Measurements from ENCODE around the gene SLC25A52.

DNA sequence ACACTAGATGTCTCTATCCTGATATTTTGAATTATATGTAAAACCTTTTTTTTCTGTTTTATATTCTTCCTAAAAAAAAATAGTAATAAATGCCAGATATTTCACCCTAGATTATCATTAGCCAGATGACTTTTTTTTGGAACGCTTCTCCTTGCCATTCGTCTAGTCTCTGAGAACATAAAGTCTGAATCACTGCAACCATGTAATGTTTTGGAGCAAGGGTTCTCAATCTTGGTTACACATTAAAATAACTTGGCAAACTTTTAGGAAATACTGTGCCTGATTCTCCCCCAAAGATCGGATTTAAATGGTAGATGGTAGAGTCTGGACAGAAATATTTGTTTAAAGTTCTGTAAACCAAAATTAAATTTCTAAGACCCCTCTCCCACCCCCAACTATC is 21.0 kb downstream of the SLC25A52 start:
- TF ChIP-seq, protein P1, sequence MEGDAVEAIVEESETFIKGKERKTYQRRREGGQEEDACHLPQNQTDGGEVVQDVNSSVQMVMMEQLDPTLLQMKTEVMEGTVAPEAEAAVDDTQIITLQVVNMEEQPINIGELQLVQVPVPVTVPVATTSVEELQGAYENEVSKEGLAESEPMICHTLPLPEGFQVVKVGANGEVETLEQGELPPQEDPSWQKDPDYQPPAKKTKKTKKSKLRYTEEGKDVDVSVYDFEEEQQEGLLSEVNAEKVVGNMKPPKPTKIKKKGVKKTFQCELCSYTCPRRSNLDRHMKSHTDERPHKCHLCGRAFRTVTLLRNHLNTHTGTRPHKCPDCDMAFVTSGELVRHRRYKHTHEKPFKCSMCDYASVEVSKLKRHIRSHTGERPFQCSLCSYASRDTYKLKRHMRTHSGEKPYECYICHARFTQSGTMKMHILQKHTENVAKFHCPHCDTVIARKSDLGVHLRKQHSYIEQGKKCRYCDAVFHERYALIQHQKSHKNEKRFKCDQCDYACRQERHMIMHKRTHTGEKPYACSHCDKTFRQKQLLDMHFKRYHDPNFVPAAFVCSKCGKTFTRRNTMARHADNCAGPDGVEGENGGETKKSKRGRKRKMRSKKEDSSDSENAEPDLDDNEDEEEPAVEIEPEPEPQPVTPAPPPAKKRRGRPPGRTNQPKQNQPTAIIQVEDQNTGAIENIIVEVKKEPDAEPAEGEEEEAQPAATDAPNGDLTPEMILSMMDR (IDR thresholded peaks at IDR 0.05; ENCODE audit: low read length), result no peak
- TF ChIP-seq EZH2 (optimal IDR thresholded peaks at IDR 0.05; ENCODE audit: low read depth, low read length) (no peak), EZH2phosphoT487 (IDR thresholded peaks at IDR 0.05; ENCODE audit: low read length) (no peak)

Measured in MM.1S (cell line).